Measurements from ENCODE around the gene NATD1.
A peak's percentile ranks its signal among the peaks of the same experiment; 100 is the strongest.
"Not testable (repeated sequence)": the region's sequence is repeated elsewhere in the genome, so short reads cannot be mapped to it uniquely, and the experiment has no call there.

NATD1 gene

DNA sequence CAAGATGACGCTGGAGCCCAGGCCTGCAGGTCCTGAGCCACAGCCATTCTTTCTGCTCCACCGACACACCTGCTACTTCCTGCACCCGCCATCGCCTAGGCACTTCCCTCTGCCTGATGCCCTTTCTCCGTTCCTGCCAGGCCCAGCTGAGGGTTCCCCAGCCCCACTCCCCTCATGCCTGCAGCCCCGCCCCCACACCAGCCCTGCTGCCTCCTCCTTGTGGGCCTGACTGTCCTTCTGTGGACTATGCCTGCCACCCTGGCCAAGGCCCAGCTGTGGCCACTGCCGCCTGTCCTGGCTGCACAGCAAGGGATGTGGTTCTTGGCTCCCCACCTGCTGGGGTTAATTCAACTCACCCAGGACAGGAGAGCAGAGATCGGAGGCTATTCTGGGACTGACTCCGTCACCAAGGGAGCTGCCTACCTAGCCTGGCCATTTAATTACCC is 7.5 kb downstream of the NATD1 start:
- DNase-seq = no peak

DNA sequence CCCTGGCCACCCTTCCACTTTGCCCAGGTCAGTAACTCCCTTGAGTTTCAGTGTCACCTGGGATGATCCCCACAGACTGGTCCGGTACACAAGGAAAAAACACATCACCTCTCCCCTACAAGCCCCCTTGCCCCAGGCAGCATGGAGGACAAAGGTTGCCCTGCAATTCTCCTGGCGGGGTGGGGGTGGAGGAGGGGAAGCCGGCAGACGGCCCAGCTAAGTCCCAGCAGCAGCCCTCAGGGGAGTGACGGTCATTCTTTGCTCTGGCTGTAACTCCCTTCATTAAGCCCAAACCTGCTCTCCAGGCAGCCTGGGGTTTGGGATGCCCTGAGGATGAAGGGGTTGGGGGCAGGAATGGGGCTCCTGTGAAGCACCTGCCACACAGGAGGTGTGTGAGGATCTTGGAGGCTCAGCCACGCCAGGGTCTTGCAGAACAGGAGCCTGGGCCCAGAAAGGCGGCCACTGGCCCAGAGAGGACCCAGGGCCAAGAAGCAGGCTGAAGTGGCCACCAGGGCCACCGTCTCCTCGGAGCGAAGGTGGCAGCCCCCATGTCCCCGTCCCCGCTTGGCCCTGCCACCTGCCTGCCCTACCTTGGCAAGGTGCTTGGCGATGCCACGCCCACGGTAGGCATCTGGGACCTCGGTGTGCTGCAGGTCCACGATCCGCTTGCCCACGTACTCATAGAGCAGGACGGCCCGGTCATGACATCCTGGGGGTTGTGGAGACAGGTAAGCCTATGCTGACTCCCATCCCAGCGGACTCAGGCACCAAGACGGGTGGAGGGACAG is 9.5 kb downstream of the NATD1 start:
- no peak for DNase-seq

DNA sequence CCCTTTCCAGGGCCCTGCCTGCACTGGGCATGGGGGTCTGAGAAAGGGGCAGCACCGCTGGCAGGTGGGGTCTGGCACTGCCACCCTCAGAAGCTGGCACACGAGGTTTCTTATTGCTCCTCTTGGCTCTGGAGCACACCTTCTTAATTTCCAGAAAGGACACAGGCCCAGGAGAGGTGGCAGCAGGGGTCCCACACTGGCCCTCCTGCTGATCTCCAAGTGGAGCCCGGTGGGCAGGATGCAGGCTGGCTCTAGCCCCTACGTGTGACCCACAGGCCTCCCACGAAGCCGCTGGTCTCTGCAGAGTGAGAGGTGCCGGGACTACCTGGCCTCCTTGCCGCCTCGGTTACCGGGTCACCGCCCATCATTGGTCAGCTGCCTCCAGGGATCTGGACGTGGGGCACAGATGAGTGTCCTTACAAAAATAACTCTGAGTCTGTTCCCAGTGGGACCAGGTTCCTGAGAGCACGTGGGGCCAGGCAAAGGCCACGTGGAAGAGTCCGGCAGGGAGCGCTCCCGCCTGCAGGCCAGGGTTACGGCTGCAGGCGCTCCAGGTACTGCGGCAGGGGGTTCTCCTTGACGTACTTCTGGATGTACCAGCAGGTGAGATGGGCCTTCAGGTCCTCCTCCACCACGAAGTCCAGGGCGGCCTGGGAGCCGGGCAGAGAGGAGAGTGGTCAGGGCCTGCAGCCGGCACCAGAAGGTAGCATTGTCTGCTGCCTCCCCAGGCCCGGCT is 10.3 kb downstream of the NATD1 start:
- no peak for DNase-seq

DNA sequence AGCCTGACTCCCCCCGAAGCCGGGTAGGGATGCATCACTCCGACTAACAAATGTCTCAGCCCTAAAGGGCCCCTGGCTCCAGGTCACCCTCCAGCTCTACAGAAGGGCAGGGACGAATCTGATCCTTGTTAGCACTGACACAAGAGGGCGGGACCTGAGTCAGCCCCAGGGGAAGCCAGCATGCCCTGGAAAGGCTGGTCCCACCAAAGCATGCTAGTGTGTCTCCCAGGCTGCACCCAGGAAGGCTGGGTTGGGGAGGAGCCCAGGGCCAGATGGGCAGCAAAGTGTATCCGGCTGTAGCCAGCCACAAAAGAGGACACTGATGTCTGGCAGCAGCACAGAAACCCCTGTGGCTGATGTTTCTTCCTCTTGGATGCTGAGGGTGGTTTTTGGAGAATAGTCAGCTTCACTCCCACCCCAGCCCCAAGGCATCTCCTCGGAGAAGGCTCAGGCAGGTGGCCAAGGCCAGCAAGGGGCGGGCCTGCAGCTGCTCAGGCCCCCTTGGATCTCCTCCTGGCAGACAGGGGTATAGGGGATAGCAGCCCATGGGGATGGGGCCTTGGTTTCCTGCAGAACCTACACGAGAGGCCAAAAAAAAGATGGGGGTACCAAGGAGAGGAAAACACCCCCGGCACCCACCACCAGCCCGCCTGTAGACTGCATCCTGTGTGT is 11.0 kb downstream of the NATD1 start:
- peak; percentile 30 for DNase-seq

DNA sequence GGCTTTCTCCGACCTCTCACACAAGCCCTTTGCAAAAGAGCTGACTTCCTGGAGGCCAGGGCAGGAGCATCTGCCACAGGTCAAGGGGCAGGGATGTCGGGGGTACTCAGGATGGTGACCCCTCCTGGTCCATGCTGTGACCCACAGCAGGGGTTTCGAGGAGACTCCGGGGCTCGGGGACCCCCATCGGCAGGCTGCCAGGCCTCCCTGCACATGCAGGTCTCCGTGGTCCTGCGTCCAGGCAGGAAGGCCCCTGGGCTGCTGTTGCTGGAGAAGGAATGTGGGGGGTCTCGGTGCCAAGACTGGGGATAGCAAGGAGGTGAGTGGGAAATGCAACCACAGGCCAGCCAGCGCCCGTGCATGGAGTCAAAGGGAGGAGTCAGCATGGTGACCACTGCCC is 11.6 kb downstream of the NATD1 start:
- DNase-seq = no peak

DNA sequence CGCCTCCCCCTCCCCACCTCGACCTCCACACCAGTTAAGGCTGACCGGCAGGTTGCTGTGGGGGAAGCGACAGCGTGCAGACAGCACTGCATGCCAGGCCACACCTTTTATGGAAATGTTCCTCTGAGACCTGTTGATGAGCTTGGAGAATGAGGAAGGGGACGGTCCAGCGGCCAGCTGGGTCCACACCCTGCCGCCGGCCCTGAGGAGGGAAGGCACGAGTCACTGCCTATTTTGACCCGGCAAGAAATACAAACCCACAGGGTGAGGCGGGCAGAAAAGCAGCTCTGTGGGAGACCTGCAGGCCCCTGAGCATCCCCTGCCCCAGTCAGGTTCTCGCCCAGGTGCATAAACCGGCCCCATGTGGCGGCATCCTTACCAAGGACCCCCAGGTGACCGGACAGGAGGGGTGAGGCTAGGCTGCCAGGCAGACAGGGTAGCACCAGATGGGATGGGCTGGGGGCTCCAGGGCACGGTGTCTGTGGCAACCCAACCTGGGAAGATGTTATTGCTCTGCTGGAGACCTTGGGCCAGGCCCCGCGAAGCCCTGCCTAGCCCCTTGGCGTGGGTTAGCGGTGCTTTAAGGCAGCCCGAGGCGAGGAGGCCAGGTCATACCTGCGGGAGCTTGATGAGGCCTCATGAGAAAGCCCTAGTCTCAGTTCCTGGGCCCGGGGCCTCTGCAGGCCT is 12.7 kb downstream of the NATD1 start:
- DNase-seq = no peak

DNA sequence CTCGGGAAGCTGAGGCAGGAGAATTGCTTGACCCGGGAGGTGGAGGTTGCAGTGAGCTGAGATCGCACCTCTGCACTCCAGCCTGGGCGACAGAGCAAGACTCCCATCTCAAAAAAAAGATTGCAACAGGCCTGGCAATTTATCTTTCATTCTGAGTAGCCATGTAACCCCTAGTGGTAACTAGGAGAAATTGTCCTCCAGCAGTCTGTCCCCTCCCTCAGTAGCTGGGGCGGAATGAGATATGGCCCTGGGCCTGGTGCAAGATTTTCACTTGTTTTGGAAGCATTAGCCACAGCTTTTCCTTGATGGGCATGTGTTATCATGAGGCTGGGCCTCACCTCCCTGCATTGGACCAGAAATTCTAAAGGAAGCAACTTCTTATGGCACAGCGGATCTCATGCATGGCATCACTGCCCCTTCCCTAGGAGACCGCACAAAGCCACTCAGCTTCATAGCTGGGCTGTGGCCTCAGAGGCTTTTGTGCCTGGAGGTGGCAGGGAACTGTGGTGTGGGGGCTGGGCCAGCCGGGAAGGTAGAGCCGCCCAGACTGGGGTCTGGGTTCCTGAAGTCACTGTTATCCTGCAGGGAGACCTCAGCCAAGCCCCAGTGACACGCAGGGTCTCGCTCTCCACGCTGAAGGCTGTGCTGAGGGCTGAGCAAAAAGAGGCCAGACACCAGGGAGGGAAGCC is 13.4 kb downstream of the NATD1 start:
- peak; percentile 27 for DNase-seq

DNA sequence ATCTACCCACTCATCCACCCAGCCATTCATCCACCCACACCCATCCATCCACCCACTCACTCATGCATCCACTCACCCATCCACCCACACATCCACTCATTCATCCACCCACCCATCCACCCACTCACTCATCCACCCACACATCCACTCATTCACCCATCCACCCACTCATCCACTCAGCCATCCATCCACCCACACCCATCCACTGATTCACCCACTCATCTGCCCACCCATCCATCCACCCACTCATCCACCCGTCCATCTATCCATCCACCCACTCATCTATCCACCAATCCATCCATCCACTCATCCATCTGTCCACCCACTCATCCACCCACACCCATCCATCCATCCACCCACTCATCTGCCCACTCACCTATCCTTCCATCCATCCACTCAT is 17.3 kb downstream of the NATD1 start:
- no peak for DNase-seq

DNA sequence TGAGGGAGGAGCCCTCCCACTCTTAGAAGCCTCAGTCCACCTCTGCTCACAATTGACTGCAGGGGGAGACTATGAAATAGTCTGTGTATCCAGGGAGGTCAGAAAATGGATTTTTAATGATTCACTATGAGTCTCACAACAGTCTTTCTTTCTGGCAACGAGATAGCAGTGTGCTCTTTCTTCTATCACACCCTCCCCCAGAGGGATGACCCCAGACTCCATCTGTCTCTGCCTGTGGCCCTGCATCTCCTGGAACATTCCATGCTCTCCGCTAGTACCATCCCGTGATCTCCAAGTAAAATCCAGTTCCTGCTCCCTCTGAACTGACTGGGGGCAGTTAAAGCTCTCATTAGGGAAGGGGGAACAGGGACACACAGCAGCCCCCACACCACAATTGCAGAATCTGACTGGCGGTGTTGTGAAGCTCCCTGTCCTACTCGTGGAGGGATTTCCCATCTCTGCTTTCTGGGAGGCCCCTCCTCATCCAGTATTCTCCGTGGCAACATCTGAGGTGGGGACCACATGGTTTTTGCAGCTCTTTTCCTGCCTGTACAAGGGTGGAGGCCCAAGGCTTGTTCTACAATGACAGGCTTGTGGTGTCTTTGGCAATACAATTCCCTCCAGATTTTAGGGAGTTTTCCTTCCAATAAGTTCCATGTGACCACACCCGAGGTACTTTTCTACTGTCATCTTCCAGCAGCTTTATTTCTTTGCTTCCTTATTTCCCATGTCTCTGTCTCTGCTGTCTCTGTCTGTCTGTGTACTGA is 19.4 kb downstream of the NATD1 start:
- no peak for DNase-seq

DNA sequence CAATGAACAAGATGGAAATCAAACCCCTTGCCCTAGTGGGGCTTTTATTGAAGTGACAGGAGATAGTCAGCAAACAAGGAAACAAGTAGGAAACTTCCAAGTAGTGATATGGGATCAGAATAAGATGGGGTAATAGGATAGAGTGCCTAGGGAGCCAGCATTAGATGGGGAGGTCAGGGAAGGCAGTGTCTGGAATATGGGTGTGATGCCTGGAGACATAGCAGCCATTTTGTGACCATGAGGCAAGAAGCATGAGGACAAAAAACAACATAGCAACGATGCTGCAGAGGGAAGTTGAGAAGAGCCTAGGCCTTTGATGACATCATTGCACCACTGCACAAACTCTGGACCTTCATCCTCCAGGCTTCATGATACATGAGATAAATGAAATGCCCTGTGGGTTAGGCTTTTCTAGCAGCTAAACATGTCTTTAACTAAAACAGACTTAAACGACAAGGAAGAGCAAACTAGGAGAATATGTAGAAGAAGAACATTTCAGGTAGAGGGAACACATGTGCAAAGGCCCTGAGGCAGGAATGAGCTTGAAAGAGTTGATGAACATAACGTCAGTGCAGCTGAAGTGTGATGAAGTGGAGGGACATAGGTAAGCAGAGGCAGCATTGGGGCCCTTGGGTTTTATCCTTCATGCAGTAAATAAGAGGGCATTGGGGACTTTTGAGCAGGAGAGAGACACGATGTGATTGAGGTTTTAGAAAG is 21.0 kb downstream of the NATD1 start:
- DNase-seq = no peak

DNA sequence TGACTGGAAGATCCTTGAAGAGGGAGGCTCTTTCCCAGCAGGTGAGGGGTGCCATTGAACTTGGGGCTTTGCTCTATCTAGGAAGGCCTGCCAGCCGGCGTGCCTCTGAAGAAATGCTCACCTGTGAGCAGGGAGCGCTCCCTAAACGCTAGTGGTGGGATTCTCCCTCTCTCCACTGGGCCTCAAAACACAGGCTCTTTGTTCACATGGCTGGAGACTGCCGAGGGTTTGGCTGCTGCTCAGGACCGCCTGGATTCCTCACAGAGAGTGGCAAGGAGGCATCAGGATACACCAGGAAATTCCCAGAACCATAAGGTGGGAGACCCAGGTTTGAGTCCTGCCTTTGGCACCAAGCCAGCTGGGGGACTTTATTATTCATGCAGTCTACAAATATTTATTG is 21.7 kb downstream of the NATD1 start:
- no peak for DNase-seq

DNA sequence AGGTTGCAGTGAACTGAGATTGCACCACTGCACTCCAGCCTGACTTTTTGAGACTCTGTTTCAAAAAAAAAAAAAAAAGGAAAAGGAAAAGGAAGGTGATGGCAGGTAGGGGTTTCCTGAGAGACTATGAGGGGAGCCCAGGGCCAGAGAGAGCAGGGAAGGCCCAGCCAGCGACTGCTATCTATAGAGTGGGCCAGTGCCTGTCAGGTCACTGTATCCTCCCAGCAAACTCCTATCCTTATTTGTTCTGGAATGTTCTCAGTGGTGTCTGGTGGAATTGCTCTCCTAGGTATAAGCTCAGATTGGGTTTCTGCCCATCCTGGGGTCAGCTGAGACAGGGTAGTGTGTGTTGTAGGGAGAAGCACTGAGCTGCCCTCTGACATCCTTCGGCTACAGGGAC is 24.4 kb downstream of the NATD1 start:
- DNase-seq = no peak

DNA sequence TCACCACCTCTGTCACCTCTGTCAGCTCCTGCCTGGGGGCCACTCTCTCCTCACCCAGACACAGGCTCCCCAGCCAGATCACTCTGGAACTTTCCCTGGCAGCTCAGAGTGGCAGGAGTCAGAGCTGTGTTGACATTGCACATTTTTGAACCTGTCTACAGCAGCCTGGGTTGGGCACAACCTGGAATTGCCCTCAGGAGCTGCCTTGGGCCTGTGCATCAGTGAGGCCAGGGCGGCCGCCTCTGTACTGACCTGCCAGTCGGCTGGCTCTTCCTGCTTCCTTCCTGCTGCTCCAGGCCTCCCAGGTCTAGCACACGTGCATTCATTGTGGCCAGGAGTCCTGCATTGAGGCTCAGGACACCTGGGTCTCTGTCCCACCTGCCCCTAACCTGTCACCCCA is 25.1 kb downstream of the NATD1 start:
- no peak for DNase-seq

DNA sequence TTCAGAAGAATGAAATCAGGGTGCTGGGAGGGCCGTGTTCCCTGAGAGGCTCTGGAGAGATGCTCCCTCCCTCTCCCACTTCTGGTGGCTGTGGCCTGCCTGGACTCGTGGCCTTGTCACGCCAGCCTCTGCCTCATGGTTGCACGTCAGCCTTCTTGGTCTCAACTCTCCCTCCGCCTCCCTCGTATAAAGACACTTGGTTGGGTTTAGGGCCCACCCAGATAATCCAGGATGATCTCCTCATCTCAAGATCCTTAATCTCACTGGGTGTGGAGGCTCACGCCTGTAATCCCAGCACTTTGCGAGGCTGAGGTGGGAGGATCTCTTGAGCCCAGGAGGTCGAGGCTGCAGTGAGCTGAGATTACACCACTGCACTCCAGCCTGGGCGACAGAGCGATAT is 25.9 kb downstream of the NATD1 start:
- DNase-seq = not testable (repeated sequence)

DNA sequence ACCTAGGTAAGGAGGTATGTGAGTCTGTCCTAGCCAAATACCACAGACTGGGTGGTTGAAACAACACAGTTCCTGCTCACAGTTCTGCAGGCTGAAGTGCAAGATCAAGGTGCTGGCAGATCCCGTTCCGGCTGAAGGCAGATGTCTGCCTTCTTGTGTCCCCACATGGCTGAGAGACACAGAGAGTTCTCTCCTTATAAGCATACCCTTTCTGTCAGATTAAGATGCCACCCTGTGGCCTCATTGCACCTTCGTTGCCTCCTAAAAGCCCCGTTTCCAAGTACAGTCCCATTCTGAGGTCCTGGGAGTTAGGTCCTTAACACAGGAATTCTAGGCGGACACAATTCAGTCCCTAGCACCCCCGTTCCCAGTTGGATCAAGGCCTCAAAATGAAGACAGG is 30.1 kb downstream of the NATD1 start:
- DNase-seq = no peak

DNA sequence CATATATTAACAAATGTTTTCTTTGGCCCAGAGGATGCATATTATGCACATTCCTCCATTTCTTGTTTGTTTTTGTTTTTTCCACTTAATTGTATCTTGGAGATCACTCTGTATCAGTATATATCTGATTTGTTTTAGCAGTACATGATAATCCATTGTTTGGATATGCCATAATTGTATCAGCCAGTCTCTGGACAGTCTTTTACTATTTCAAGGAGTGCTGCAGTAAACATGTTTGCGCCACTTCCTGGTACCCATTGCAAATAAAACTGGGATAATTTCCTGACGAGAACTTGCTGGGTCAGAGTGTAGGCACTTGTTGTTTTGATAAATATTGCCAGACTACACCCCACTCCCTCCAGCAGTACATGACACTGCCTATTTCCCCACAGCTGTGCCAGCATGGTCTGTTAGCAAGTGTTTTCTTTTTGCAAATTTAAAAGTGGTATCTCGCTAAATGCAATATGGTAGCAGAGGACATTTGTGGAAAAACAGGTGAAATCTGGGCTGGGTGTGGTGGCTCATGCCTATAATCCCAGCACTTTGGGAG is 34.3 kb downstream of the NATD1 start:
- DNase-seq = no peak

DNA sequence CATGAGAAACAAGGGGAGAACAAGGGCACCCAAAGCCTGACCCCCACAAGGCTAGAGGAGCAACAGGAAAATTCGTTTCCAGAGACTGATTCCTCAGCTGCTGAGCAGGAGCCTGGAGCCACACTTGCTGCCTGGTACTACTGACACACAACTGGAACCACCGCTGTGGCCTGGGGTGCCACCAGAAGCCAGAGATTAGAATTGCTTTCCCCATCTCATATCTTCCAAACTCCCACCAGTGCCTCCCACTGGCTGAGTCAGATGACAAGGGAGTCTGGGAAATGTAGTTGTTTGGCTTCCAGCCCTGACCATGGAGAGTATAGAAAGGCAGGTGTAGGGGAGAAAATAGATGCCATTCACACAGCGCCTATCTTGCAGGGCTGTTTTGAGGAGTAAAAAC is 35.1 kb downstream of the NATD1 start:
- no peak for DNase-seq

DNA sequence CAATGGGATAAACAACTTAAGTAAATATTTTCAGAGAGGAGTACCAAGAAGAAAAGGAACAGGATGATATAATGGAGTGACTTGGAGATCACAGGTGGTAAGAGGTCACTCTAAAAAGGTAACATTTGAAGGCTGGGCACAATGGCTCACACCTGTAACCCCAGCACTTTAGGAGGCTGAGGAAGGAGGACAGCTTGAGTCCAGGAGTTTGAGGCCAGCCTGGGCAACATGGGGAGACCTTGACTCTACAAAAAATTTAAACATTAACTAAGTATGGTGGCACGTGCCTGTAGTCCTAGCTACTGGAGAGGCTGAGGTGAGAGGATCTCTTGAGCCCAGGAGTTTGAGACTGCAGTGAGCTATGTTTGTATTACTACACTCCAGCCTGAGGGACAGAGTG is 35.9 kb downstream of the NATD1 start:
- DNase-seq = no peak

DNA sequence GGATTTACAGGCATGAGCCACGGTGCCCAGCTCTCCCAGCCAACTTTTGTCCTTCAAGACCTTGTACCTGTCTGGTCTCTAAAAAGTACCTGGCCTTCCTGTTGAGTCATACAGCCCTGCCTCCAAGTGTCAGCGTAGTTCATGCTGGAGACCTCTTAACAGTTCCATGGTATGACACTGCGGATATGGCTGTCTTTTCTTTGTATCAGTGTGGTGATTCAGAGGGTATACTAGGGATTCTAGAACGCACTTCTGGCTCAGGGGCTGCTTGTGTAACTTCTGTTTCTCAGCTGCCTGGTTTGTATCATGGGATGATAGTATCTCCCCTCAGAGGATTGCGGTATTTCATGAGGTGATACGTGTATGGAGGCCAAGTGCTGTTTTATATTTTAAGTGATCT is 37.3 kb downstream of the NATD1 start:
- DNase-seq = no peak

DNA sequence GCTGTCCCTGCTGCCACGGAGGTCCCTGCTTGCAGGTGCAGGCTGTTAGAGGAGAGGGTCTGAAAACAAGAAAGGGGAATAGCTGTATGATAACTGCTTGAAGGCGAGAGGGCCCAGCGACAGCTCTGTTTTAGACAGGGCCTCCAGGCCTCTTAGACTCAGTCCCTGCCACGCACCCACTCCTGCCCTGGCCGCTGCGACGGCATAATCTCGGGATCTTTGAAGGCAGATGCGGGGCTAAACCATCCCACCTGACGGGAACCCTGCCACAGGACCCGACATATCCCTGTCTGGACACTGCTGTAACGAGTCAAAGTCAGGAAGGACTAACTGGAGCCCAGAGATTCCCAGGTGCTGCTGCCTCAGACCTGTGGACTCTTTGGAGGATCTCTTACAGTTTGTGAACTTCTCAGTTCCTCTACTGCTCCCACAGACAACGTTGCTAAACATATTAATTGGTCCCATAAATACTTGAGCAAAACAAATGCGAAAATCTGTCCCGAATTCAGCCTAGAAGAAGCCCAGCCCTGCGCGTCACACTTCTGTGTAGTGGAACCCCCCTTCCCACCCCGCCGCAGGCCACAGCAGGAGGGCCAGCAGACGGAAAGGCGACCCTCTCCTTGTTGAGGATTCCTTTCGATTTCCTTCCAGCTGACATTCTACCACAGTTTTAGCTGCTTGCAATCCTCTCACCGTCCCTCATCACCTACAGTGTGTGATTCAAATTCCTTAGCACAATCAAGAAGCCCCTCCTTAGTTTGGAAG is 38.3 kb downstream of the NATD1 start:
- DNase-seq = peak; percentile 33

Measured in fibroblast of skin of back (primary cell).